NCI-H526 treated with DMSO at 0.1 percent for 48 hours (cell line): Measurements from ENCODE around the gene RHBDD2.

Experiments used
- DNase-seq: peaks from one replicate; lab custom pipeline; 2025; lab: John Stamatoyannopoulos, UW

Gene RHBDD2

GRCh38 chr7:75920431-75921161 is 41.8 kb downstream of the RHBDD2 start:
- DNase-seq: no peak

GRCh38 chr7:75921479-75921878 is 42.6 kb downstream of the RHBDD2 start:
- no peak for DNase-seq

GRCh38 chr7:75922966-75923603 is 44.3 kb downstream of the RHBDD2 start:
- no peak for DNase-seq

- no peak for DNase-seq
Measured at GRCh38 chr7:75924256-75924655, 45.4 kb downstream of the RHBDD2 start.

GRCh38 chr7:75924889-75925288 is 46.1 kb downstream of the RHBDD2 start:
- DNase-seq: no peak

GRCh38 chr7:75925717-75926435 is 47.0 kb downstream of the RHBDD2 start:
- no peak for DNase-seq

- no peak for DNase-seq
Measured at GRCh38 chr7:75928568-75928914, 49.7 kb downstream of the RHBDD2 start.

- DNase-seq: no peak
Measured at GRCh38 chr7:75931680-75932079, 52.8 kb downstream of the RHBDD2 start.

GRCh38 chr7:75937958-75938786 is 59.3 kb downstream of the RHBDD2 start:
- DNase-seq: no peak
